Measurements from ENCODE around the gene ARRDC2.

- TF ChIP-seq EZH2 (IDR thresholded peaks at IDR 0.05) = no peak
- TF ChIP-seq, protein P1, sequence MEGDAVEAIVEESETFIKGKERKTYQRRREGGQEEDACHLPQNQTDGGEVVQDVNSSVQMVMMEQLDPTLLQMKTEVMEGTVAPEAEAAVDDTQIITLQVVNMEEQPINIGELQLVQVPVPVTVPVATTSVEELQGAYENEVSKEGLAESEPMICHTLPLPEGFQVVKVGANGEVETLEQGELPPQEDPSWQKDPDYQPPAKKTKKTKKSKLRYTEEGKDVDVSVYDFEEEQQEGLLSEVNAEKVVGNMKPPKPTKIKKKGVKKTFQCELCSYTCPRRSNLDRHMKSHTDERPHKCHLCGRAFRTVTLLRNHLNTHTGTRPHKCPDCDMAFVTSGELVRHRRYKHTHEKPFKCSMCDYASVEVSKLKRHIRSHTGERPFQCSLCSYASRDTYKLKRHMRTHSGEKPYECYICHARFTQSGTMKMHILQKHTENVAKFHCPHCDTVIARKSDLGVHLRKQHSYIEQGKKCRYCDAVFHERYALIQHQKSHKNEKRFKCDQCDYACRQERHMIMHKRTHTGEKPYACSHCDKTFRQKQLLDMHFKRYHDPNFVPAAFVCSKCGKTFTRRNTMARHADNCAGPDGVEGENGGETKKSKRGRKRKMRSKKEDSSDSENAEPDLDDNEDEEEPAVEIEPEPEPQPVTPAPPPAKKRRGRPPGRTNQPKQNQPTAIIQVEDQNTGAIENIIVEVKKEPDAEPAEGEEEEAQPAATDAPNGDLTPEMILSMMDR (IDR thresholded peaks at IDR 0.05) = no peak
- no peak for TF ChIP-seq EZH2phosphoT487 (IDR thresholded peaks at IDR 0.05)
Observed at GRCh38 chr19:18041054-18041453, 33.1 kb downstream of the ARRDC2 start.
